HG03342 (cell line): ENCODE results near the gene ADK.

Experiments
- ATAC-seq: cut with Tn5 transposase; IDR thresholded peaks from one replicate; pipeline ENCODE4 v1.9.1; 2021; ENCODE audit warnings: mild to moderate bottlenecking, moderate library complexity; ENCODE audit not compliant: unreplicated experiment

Gene ADK

GRCh38 chr10:74231375-74231774 lies 80.4 kb downstream of the ADK start:
- no peak for ATAC-seq

DNA sequence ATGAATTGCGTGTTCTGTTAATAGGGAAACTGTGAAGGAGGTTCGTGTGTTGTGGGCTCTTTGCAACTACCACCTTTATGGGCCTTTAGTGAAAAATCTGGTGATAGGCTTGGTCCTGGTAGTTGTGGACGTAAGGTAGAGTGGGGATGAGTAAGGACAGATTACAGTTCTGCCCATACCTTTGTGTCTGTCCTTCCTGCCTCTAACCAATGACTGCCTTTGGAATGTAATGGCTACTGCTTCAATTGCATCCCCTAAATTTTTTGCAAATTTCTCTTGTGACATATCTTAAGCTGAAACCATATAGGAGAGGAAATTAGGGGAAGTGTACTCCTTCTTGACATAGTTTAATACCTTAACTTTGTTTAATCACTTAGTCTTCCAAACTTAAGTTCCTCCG lies 82.3 kb downstream of the ADK start:
- ATAC-seq, result no peak

DNA sequence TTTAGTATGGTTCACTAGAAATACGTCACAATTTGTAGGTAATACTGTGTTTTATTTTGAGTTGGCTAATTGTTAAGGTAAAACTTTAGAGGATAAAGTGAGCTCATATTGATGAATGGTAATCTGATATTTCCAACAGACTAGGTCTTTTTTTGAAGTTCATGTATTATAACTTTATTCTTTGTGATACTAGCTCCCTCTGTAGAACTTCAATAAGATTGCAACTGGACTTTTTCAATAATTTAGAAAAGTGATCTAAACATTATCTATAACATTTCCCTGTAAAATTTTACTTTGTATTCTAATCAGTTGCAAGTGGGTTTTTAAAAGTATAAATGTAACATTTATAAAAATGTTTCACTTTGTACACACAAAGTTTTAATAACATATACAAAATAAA lies 83.5 kb downstream of the ADK start:
- ATAC-seq, result no peak

DNA sequence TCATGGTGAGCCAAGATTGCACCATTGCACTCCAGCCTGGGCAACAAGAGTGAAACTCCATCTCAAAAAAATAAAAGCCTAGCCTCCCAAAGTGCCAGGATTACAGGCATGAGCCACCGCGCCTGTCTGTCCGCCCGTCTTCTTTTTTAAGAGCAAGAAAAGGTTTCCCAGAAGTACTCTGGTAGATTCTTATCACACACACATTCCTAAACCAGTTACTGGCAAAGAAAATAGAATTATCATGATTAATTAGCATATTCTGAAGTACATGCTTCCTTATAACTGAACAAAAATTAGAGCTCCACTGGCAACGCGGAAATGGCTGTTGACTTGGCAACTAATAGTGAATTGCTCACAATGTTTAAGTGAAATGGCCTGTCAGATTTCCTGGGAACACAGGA lies 87.0 kb downstream of the ADK start:
- no peak for ATAC-seq

DNA sequence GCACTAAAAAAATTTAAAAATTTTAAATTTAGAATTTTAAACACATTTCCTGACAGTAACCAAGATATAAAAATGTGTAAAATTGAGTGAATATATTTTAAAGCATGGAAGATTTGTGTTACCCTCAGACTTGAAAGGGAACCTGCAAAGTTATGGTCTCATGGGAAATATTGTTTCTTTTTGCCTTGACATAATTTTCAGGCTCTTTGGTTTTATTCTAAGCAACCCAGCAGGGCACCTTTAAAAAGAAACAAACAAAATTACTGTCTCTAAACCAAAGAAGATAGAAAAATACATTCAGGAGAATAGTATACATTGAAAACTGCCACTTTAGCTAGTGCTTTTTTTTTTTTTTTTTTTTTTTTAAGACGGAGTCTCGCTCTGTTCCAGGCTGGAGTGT lies 87.5 kb downstream of the ADK start:
- no peak for ATAC-seq

DNA sequence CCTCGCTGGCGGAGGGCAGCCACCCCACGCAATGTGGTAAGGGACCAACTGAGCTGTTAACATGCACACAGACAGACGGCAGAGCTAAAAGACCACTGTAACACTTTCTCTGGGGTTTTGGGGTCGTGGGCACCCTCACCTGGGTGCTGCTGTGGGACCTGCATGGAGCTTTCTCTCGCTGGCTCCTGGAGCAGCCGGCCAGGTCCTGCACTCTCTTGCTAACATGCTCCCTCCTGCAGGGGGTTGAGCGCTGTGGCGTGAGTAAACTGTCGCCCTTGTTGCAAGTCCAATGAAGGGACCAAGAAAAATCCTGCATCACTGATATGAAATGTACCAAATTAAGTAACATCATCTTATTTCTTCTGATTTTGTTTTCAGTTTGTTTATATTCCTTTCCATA lies 92.0 kb downstream of the ADK start:
- ATAC-seq, result no peak

GRCh38 chr10:74244097-74244685 lies 93.2 kb downstream of the ADK start:
- ATAC-seq, result no peak

DNA sequence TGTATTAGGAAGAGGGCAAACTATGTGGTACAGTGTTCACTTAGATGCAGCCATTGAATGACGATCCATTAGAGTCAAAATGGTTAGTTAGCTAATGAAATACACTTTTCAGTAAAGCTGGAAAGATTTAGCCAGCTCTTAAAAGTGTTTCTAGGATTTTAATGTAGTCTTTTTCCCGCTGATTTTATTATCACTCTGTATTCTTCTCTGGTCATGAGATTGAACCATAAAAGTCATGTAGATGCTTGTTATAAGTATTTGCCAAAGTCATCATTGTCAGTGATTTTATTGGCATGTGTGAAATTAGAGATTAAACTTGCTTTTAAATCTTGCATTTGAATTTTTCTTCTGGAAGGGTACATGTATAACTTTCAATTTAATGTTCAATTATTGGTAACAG lies 93.8 kb downstream of the ADK start:
- ATAC-seq, result no peak

DNA sequence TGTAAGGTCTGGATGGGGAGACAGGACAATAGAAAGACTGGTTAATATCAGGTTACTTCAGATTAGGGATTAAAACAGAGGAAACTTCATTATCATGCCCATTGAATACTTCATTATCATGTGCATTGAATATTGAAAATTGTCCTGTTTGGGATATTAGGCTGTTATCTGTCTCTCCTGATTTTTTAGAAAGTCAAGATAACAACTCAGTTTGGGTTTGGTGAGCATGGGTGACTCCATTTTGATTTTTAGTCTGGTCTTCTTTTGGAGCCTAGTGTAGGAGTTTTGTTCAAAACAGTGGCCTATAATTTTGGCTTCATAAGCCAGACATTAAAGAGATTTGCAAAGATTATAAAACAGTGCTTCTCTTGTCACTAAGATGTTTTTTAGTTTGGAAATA lies 95.5 kb downstream of the ADK start:
- ATAC-seq, result no peak

- no peak for ATAC-seq
These were observed 98.8 kb downstream of the ADK start for GRCh38 chr10:74249865-74250264.

GRCh38 chr10:74255214-74255613 lies 104.2 kb downstream of the ADK start:
- ATAC-seq, result no peak

DNA sequence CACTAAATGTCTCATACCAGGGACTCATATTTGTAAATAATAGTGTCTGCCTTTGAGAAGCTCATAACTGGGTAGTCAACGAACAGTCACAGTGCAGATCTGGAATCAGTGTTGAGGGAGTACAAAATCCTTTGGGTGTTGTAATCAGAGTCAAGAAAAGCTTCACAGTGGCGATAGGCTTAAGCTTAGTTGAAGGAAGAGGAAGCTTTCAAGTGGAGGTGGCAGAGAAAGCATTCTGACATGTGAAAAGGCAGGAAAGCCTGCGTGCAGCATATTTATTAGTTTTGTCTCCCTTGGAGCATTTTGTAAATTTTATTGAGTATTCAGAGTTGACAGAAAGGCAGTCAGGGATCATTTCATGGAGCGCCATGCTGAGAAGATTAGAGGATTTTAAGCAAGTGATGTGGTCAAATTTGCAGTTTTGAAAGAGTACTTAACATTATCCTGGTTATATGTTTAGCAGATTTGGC lies 104.9 kb downstream of the ADK start:
- ATAC-seq, result no peak

GRCh38 chr10:74262856-74263255 lies 111.8 kb downstream of the ADK start:
- ATAC-seq, result no peak

DNA sequence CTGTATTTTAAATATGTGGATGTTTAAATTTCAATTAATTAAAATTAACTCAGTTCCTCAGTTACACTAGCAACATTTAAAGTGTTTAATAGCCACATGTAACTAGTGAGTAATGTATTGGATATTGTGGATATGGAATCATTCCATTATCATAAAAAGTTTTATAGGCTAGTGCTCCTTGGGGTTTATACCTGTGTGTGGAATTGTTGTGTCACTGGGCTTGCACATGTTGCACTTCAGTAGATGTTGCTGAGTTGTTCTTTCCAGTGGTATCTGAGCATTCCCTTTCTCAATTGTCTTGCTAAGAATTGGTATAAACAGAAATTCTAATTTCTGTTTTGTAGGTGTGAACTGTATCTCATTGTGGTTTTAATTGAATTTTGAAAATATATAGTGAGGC lies 113.0 kb downstream of the ADK start:
- no peak for ATAC-seq

DNA sequence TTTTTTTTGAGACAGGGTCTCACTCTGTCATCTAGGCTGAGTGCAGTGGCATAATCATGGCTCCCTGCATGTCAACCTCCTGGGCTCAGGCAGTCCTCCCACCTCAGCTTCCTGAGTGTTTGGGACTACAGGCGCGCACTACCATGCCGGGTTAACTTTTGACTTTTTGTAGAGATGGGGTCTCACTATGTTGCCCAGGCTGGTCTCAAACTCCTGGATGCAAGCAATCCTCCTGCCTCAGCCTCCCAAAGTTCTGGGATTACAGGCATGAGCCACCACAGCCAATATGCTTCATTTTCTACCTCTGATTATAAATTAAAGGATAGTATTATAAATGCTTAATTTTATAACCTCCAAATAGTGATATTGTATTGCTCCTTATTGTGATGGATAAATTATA lies 121.3 kb downstream of the ADK start:
- no peak for ATAC-seq

DNA sequence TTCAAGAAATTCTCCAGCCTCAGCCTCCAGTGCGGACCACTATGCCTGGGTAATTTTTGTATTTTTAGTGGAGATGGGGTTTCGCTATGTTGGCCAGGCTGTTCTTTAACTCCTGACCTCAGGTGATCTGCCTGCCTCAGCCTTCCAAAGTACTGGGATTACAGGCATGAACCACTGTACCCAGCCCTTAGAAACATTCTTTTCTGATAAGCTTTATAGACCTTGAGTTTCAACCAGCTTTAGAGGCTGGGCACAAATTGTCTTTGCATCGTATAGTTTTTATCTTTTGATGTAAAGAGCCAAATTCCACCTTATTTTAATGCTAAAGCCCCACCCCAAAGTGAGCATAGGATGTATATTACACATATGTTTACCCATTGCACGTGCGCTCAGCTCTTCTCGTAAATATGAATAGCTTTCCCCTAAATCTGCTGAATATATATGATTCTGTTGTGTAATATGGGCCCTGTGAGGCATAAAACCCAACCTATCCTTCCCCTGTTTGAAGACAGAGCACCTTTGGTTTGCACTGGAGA lies 124.8 kb downstream of the ADK start:
- no peak for ATAC-seq

DNA sequence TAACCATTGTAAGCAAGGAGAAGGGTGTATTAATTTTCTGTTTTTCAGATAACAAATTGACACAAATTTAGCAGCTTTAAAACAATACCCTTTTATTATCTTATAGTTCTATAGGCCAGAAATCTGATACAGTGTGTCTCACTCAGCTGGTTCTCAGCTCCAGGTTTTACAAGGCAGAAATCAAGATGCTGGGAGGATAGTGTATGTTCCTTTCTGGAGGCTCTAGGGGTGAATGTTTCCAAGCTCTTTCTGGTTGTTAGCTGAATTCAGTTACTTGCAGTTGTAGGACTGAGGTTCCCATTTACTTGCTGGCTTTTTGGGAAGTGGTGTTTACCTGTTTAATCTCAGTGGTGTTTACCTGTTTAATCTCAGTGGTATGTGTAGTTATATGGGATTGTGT lies 125.4 kb downstream of the ADK start:
- ATAC-seq, result no peak

DNA sequence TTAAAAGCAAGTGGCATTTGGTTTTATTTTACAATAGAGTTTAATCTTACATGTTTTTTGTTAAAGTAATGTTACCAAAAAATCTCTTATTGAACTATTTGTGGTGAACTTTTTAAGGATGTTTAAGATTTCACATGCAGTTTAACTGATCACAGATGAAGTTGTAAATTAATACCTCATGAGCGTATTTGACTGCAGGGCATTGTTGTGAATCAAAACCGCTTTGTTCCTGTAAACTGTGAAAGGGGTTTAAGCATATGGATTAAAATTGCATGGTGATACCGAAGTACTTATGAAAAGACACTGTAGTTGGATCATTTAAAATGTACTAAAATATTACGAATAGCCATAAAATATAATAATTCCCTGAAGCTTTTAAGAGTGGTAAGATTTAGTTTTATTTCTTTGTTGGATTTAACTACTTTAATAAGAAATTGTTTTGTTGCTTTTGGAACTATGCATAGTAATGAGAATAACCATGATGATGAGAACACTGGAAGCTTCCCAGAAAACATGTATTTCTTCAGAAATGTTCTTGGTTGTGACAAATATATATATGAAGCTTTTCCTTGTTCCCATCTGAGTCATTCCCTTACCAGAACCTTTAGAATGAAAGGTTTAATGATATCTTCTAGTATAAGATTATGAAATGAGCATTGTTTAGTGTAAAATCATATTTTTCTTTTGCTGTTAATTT lies 131.3 kb downstream of the ADK start:
- no peak for ATAC-seq

DNA sequence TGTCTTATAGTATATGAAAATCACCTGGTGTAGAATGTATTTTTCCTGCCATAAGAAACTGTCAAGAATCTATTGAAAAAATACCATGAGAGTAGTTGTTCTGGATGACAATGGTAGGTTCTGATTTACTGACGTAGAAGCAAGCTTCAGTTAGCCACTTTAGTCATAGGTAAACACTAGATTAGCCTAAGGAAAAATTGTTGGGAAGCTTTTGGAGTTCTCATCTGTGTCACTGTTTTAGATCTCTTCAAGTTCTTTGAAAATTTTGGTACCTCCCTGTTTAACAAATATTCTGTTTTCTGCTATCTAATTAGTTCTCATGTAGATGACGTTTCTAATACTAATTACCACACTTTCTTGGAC lies 131.8 kb downstream of the ADK start:
- no peak for ATAC-seq

- no peak for ATAC-seq
These were observed 138.2 kb downstream of the ADK start for GRCh38 chr10:74289188-74289587.

- ATAC-seq, result no peak
These were observed 138.9 kb downstream of the ADK start for GRCh38 chr10:74289951-74290350.

GRCh38 chr10:74290708-74291107 lies 139.7 kb downstream of the ADK start:
- ATAC-seq, result no peak
